COLO668 (cell line): ENCODE results near the gene C9orf50.
"Not testable (repeated sequence)": the region's sequence is repeated elsewhere in the genome, so short reads cannot be mapped to it uniquely, and the experiment has no call there.

Experiments used
- DNase-seq: peaks from one replicate; lab custom pipeline; 2025; ENCODE audit not compliant: unreplicated experiment; lab: John Stamatoyannopoulos, UW

Gene C9orf50

GRCh38 chr9:129620669-129621295 is at the start of gene C9orf50:
C9orf50 (minus strand) TSS chr9:129621101; CDS start chr9:129620574, 527 bp downstream.
- DNase-seq, result no peak

- no peak for DNase-seq
Observed at GRCh38 chr9:129669946-129670345, 49.0 kb upstream of the C9orf50 start.

- DNase-seq, result no peak
Observed at GRCh38 chr9:129669141-129669718, 48.3 kb upstream of the C9orf50 start.

GRCh38 chr9:129667850-129668249 is 46.9 kb upstream of the C9orf50 start:
- DNase-seq, result no peak

- DNase-seq, result no peak
Observed at GRCh38 chr9:129667378-129667777, 46.5 kb upstream of the C9orf50 start.

GRCh38 chr9:129666575-129666974 is 45.7 kb upstream of the C9orf50 start:
- DNase-seq, result no peak

GRCh38 chr9:129665814-129666520 is 45.1 kb upstream of the C9orf50 start:
- no peak for DNase-seq

GRCh38 chr9:129665389-129665775 is 44.5 kb upstream of the C9orf50 start, which contains the start of gene PRRX2:
PRRX2 (plus strand) TSS chr9:129665647; CDS start chr9:129665868, 221 bp downstream.
- no peak for DNase-seq

- DNase-seq, result no peak
Observed at GRCh38 chr9:129664746-129665388, 44.0 kb upstream of the C9orf50 start.

- not testable (repeated sequence) for DNase-seq
Observed at GRCh38 chr9:129662239-129662638, 41.3 kb upstream of the C9orf50 start.

GRCh38 chr9:129661029-129661428 is 40.1 kb upstream of the C9orf50 start:
- no peak for DNase-seq

GRCh38 chr9:129656795-129657390 is 36.0 kb upstream of the C9orf50 start:
- DNase-seq, result no peak

GRCh38 chr9:129655696-129656095 is 34.8 kb upstream of the C9orf50 start:
- no peak for DNase-seq

GRCh38 chr9:129655154-129655553 is 34.3 kb upstream of the C9orf50 start:
- no peak for DNase-seq

- no peak for DNase-seq
Observed at GRCh38 chr9:129654554-129655040, 33.7 kb upstream of the C9orf50 start.

- no peak for DNase-seq
Observed at GRCh38 chr9:129653823-129654553, 33.1 kb upstream of the C9orf50 start.

GRCh38 chr9:129650680-129651235 is 29.9 kb upstream of the C9orf50 start:
- DNase-seq, result no peak

GRCh38 chr9:129649726-129650679 is 29.1 kb upstream of the C9orf50 start:
- no peak for DNase-seq

GRCh38 chr9:129648764-129649115 is 27.8 kb upstream of the C9orf50 start:
- no peak for DNase-seq
